GM12873 (cell line): ENCODE results near the gene CDCA8.

ENCODE experiments used
- TF ChIP-seq, protein P1 (sequence below): IDR thresholded peaks from 2 replicates; pipeline ENCODE4 v1.5.1; 2012; ENCODE audit warnings: low read depth, mild to moderate bottlenecking, moderate library complexity, low read length, control low read depth; ENCODE audit not compliant: insufficient read depth; ENCODE audit errors: missing control alignments

The CDCA8 gene

DNA sequence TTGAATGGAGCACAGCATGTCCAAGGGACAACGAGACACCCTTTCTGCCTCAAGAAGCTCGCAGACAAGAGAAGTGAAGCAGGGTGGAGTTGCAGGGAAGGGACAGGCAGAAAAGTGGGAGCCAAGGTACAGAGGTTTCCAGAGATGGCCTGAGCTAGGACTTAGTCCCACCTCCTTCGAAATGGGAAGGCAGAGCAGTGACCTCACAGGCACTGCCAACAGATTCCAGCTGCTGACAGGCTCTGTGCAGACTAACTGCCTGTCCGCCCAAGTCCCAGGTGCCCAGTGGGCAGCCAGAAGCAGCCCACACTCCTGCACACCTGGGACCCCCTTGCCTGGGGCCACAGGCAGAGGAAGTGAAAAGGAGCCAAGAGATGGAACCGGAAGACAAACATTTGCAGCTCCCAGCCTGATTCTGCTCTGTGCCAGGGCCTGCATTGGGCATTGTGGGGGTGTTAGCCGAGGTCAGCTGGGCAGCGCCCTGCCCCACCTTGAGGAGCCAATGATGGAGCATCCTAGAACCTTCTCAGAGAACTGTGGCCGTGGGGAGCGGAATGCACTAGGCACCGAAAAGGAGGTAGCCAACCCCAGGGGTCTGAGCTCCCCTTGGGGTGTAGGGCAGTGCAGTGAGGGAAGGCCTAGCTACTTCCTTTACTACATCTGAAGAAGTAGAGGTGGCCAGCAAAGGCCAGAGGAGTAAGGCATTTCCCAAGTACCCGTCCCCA is 30.1 kb upstream of the CDCA8 start:
- TF ChIP-seq, protein P1, sequence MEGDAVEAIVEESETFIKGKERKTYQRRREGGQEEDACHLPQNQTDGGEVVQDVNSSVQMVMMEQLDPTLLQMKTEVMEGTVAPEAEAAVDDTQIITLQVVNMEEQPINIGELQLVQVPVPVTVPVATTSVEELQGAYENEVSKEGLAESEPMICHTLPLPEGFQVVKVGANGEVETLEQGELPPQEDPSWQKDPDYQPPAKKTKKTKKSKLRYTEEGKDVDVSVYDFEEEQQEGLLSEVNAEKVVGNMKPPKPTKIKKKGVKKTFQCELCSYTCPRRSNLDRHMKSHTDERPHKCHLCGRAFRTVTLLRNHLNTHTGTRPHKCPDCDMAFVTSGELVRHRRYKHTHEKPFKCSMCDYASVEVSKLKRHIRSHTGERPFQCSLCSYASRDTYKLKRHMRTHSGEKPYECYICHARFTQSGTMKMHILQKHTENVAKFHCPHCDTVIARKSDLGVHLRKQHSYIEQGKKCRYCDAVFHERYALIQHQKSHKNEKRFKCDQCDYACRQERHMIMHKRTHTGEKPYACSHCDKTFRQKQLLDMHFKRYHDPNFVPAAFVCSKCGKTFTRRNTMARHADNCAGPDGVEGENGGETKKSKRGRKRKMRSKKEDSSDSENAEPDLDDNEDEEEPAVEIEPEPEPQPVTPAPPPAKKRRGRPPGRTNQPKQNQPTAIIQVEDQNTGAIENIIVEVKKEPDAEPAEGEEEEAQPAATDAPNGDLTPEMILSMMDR: no peak

DNA sequence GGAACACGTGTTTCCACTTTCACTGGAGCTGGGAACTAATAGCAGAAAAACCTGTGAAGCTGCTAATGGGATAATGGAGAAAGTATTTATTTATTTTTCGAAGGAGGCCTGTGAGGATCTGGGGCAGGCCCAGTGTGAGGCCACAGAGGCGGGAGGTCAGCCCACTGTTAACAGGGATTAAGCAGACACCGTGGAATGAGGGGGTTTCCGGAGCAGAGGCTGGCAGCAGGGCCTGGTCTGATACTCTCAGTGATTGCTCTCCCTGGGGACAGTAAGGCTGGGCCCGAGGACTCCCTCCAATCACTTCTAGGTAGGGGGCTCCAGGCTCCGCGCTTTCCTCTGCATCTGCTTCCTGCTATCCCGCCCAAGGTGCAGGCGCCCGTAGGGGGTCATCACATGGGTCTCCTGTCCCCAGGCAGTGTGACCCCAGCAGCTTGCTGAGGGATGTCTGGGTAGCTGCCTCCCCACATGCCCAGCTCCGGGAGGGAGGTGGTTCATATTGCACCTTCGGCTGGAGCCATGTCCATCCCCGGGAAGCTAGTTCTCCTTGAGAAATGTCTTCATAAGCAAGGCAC is 28.8 kb upstream of the CDCA8 start:
- TF ChIP-seq, protein P1: no peak

DNA sequence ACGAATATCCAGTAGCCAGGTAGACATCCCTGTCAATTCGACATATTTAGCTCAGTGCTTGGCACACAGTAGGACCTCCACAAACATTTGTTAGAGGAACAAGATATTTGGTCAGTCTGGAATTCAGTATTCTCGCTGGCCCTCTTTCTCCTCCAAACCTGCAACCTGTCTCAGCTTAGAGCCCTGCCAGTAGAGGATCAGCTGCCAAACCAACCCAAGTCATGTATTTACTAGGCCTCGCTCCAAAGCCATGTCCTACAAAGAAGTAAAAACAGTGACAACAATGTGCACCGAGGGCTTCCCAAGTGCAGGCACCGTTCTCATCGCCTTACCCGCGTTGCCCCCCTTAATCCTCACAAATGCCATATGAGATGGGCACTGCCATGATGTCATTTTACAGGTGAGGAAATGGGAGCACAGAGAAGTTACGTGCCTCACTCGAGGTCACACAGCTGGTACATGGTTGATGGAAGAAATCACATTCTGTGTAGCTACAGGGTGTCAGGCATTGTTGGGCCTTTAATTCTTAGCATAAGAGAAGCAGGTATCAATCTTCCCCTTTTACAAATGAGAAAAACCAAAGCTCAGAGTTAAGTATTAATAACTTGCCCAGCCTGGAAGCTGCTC is 26.0 kb upstream of the CDCA8 start:
- TF ChIP-seq, protein P1: no peak

DNA sequence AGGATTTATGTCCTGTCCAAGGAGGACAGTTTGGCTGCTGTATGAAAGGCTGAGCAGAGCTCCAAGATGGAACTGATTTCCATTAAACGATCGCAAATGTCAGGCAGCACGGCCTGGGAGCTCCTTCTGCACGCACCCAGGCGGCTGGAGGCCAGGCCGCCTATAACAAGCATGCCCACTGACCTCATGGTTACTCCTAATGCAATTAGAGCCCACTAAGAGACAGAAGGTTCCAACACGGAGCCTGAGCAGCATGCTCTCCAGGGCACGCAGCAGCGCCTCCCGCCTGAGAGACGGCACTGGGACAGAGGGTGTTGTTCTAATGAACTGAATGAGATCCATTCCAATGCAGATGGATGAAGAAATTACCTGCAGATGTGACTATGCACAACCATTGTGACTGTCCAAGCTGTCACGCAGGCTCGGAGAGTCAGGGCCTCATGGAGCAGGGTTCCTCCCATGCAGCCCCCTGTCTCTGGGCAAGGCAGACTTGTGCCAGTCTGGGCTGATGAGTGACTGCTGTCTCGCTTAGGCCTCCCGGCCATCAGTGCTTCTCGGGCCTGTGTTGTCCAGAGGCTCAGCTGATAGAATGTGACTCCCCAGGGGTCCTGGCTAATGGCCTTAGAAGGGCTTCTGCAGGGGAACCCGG is 25.2 kb upstream of the CDCA8 start:
- TF ChIP-seq, protein P1: no peak

DNA sequence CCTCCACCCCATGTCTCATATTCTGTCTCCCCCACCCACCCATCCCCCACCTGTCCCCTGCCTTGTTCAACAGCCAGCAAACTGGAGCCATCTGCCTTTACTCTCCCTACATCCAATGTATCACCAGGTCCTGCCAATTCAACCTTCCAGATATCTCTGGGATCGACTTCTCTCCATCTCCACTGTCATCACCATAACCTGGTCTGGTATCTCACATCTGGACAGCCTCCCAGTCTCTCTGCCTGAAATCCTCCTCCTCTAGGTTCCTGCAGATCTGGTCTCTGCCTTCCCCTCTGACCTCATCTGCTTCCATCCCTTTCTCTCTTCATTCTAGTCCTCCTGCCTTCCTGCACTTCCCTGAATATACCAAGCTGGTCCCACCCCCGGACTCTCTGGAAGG is 22.2 kb upstream of the CDCA8 start:
- TF ChIP-seq, protein P1: no peak

DNA sequence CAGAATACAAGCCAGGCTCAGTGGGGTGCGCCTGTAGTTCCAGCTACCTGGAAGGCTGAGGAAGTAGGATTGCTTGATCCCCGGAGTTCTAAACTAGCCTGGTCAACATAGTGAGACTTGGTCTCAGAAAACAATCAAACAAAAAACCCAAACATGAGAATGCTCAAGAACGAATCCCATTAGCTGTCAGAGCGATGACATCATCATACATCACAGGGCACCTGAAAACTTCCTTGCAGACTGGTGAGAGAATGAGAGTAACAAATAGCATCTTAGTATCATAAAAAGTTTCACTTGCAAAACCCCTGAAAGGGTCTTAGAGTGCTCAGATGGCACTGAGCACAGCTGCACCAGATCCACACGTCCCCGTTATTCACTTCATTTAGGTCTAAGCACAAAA is 21.1 kb upstream of the CDCA8 start:
- TF ChIP-seq, protein P1: no peak
